HG03139 (cell line): ENCODE results near the gene ARF3.
"Not testable (repeated sequence)": the region's sequence is repeated elsewhere in the genome, so short reads cannot be mapped to it uniquely, and the experiment has no call there.

Experiments
- ATAC-seq: cut with Tn5 transposase; IDR thresholded peaks from one replicate; pipeline ENCODE4 v1.9.1; 2021; ENCODE audit not compliant: unreplicated experiment

Gene ARF3

GRCh38 chr12:48932878-48933277 is 24.4 kb downstream of the ARF3 start:
- ATAC-seq = no peak

GRCh38 chr12:48930475-48930874 is 26.8 kb downstream of the ARF3 start:
- no peak for ATAC-seq

- no peak for ATAC-seq
These were observed 27.7 kb downstream of the ARF3 start for GRCh38 chr12:48929551-48929950.

- no peak for ATAC-seq
These were observed 30.0 kb downstream of the ARF3 start for GRCh38 chr12:48927261-48927660.

GRCh38 chr12:48925304-48926011 is 31.8 kb downstream of the ARF3 start, which contains the start of gene FKBP11:
FKBP11 (minus strand) TSS chr12:48925492; CDS start chr12:48925428, 64 bp downstream.
- peak; percentile 59 for ATAC-seq

- peak; percentile 74 for ATAC-seq
These were observed 32.5 kb downstream of the ARF3 start for GRCh38 chr12:48924617-48925303.

- no peak for ATAC-seq
These were observed 34.2 kb downstream of the ARF3 start for GRCh38 chr12:48923117-48923516.

GRCh38 chr12:48917857-48918537 is 39.3 kb downstream of the ARF3 start:
- ATAC-seq = no peak

GRCh38 chr12:48910196-48910595 is 47.1 kb downstream of the ARF3 start:
- no peak for ATAC-seq

GRCh38 chr12:48909698-48910097 is 47.6 kb downstream of the ARF3 start:
- ATAC-seq = not testable (repeated sequence)

- no peak for ATAC-seq
These were observed 50.0 kb downstream of the ARF3 start for GRCh38 chr12:48907245-48907644.

GRCh38 chr12:48903982-48904411 is 53.3 kb downstream of the ARF3 start:
- peak; percentile 85 for ATAC-seq

GRCh38 chr12:48903363-48903981 is 53.8 kb downstream of the ARF3 start:
- ATAC-seq = no peak

- no peak for ATAC-seq
These were observed 56.0 kb downstream of the ARF3 start for GRCh38 chr12:48901278-48901677.

- ATAC-seq = no peak
These were observed 57.6 kb downstream of the ARF3 start for GRCh38 chr12:48899651-48900050.

GRCh38 chr12:48894271-48894670 is 63.0 kb downstream of the ARF3 start:
- no peak for ATAC-seq

- peak; percentile 61 for ATAC-seq
These were observed 66.4 kb downstream of the ARF3 start for GRCh38 chr12:48890657-48891418.

GRCh38 chr12:48889679-48890078 is 67.6 kb downstream of the ARF3 start:
- no peak for ATAC-seq
